Measurements from ENCODE around the gene PCNX2. TPM values are rescaled to one million over a fixed set of nuclear protein-coding genes. Genes with fewer than 3 reads are reported as not detected.

PCNX2 gene
- total RNA-seq, 1 experiment from 2014 or later: 9.1 TPM

- Histone ChIP-seq H3K9me3 (ENCODE audit: low read depth, low read length, poor library complexity, severe bottlenecking) (no peaks in the 10 kb centered on the region), H3K27me3 (replicated peaks; ENCODE audit: insufficient read depth, low read depth, low read length, poor library complexity) (no peaks in the 10 kb centered on the region), H3K4me3 (ENCODE audit: low read depth, low read length, poor library complexity, severe bottlenecking) (no peak overlapping the region), H3K27ac (ENCODE audit: low read depth, low read length, poor library complexity, severe bottlenecking) (no peak overlapping the region), H3K4me1 (ENCODE audit: insufficient read depth, low read length, poor library complexity, severe bottlenecking) (no peaks in the 10 kb centered on the region), H3K36me3 (ENCODE audit: insufficient read depth, low read length, poor library complexity, severe bottlenecking) (no peaks in the 10 kb centered on the region)
- ChIA-PET CTCF (no interaction called here), POLR2A (ENCODE audit: low non-redundant PET) (no interaction called here)
- no TSS peak for BruUV-seq (replicated peaks)
- intact Hi-C loops (cut with micrococcal nuclease; ENCODE audit: unreplicated experiment): no loop called here
- TF ChIP-seq CTCF (conservative IDR thresholded peaks at IDR 0.05; ENCODE audit: low read depth, low read length) (no peak), EZH2 (IDR thresholded peaks at IDR 0.05; ENCODE audit: borderline replicate concordance, low read depth, low read length, poor library complexity, severe bottlenecking) (no peak)
- DNase-seq (ENCODE audit: low spot score): no peak
Observed at GRCh38 chr1:232964601-232965000, 330.9 kb downstream of the PCNX2 start.

GRCh38 chr1:232962761-232963745 lies 332.5 kb downstream of the PCNX2 start:
- Histone ChIP-seq H3K36me3 (ENCODE audit: insufficient read depth, low read length, poor library complexity, severe bottlenecking) (peaks cover 12% of the 10 kb centered on the region), H3K4me3 (ENCODE audit: low read depth, low read length, poor library complexity, severe bottlenecking) (no peak overlapping the region), H3K27ac (ENCODE audit: low read depth, low read length, poor library complexity, severe bottlenecking) (no peak overlapping the region), H3K9me3 (ENCODE audit: low read depth, low read length, poor library complexity, severe bottlenecking) (peaks cover 3% of the 10 kb centered on the region), H3K4me1 (ENCODE audit: insufficient read depth, low read length, poor library complexity, severe bottlenecking) (no peaks in the 10 kb centered on the region), H3K27me3 (replicated peaks; ENCODE audit: insufficient read depth, low read depth, low read length, poor library complexity) (no peaks in the 10 kb centered on the region)
- TF ChIP-seq CTCF (conservative IDR thresholded peaks at IDR 0.05; ENCODE audit: low read depth, low read length) (no peak), EZH2 (IDR thresholded peaks at IDR 0.05; ENCODE audit: borderline replicate concordance, low read depth, low read length, poor library complexity, severe bottlenecking) (no peak)
- no TSS peak for BruUV-seq (replicated peaks)
- ChIA-PET CTCF (no interaction called here), POLR2A (ENCODE audit: low non-redundant PET) (no interaction called here)
- intact Hi-C loops (cut with micrococcal nuclease; ENCODE audit: unreplicated experiment): no loop called here
- DNase-seq (ENCODE audit: low spot score): no peak

GRCh38 chr1:232958067-232958466 lies 337.5 kb downstream of the PCNX2 start:
- POLR2A ChIA-PET (ENCODE audit: low non-redundant PET): no interaction called here
- TF ChIP-seq CTCF (conservative IDR thresholded peaks at IDR 0.05; ENCODE audit: low read depth, low read length): no peak
- TF ChIP-seq EZH2 (IDR thresholded peaks at IDR 0.05; ENCODE audit: borderline replicate concordance, low read depth, low read length, poor library complexity, severe bottlenecking): no peak
- no peak for DNase-seq (ENCODE audit: low spot score)
- Histone ChIP-seq H3K4me3 (ENCODE audit: low read depth, low read length, poor library complexity, severe bottlenecking) (no peak overlapping the region), H3K36me3 (ENCODE audit: insufficient read depth, low read length, poor library complexity, severe bottlenecking) (peaks cover 26% of the 10 kb centered on the region), H3K9me3 (ENCODE audit: low read depth, low read length, poor library complexity, severe bottlenecking) (peaks cover 3% of the 10 kb centered on the region), H3K4me1 (ENCODE audit: insufficient read depth, low read length, poor library complexity, severe bottlenecking) (no peaks in the 10 kb centered on the region), H3K27me3 (replicated peaks; ENCODE audit: insufficient read depth, low read depth, low read length, poor library complexity) (no peaks in the 10 kb centered on the region), H3K27ac (ENCODE audit: low read depth, low read length, poor library complexity, severe bottlenecking) (no peak overlapping the region)
- no TSS peak for BruUV-seq (replicated peaks)
- intact Hi-C loops (cut with micrococcal nuclease; ENCODE audit: unreplicated experiment): no loop called here
- CTCF ChIA-PET: no interaction called here
